GM21367 (cell line): ENCODE results near the gene KCNQ5.

Experiments used
- ATAC-seq: cut with Tn5 transposase; IDR thresholded peaks from one replicate; pipeline ENCODE4 v1.9.1; 2021; ENCODE audit not compliant: unreplicated experiment

Gene KCNQ5

DNA sequence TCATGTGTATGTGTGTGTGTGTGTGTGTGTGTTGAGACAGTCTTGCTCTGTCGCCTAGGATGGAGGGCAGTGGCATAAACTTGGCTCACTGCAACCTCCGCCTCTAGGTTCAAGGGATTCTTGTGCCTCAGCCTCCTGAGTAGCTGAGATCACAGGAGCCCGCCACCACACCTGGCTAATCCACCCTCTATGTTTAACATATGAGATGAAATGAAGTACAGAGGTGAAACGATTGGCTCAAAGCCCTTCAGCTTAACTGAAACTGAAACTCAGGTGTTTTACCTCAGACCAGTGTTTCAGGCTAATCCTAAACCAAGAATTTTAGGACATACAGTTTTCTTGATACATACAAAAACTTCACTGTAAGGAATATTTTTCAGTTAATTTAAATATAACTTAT lies 167.3 kb downstream of the KCNQ5 start:
- no peak for ATAC-seq

DNA sequence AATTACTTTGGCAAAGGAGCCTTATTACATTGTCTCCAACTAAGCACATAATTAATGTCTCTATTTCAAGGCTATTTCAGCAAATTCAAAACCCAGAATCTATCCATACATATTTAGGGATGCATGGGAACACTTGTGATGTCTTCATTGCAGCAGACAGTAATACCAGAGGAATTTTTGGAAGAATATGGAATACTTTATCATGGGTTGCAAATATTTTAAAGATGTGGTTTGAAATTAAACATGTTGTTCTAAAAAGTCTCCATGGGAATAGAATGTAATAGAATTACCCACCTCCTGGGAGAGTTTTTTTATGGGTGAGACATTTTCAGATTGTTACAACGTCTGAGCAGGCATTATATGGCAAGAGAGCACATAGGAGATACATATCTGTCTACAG lies 170.8 kb downstream of the KCNQ5 start:
- ATAC-seq, result no peak

DNA sequence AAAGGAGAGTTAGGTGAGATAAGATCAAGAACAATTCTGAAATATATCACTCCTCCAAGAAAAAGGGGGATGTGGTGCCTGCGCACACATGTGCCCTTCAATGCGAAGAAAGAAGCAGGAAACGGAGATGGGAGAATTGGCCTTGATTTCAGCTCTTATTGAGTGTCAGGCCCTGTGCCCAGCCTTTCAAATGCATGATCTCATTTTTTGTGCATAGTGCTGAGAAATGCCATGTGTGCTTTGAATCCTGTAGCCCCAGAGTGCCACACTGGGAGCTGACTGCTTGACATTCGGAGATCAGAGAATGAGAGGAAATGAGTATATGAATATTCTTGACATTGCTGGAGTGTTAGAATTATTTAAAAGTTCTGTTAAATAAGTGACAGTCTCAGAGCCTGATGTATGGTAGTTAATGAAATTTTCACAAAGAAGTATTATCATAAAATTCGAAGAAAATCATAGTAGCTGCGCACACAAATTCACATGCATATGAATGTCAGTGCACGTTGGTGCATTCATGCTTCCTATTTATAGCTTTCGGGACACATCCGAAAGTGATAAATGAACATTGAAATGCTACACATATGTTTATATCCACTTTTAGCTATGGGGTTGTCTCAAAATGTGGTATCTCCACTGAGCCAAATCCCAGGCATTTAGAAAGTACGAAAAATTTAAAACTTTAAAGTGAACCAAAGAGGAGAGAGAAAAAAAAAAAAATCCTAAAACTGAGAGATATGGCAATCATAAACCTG lies 172.0 kb downstream of the KCNQ5 start:
- no peak for ATAC-seq

DNA sequence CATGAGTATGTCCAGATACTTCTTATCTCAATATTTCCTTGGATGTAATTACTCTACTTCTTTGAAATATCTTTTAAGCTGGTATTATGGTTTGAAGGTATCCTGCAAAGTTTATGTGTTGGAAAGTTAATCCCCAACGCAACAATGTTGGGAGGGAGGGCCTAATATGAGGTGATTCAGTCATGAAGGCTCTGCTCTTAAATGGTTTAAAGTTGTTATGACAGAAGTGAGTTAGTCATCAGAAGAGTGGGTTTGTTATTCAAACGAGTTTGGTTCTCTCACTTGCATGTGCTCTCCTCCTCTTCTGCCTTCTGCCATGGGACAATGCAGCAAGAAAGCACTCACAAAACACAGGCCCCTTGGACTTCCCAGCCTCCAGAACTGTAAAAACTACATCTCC lies 176.3 kb downstream of the KCNQ5 start:
- ATAC-seq, result no peak

DNA sequence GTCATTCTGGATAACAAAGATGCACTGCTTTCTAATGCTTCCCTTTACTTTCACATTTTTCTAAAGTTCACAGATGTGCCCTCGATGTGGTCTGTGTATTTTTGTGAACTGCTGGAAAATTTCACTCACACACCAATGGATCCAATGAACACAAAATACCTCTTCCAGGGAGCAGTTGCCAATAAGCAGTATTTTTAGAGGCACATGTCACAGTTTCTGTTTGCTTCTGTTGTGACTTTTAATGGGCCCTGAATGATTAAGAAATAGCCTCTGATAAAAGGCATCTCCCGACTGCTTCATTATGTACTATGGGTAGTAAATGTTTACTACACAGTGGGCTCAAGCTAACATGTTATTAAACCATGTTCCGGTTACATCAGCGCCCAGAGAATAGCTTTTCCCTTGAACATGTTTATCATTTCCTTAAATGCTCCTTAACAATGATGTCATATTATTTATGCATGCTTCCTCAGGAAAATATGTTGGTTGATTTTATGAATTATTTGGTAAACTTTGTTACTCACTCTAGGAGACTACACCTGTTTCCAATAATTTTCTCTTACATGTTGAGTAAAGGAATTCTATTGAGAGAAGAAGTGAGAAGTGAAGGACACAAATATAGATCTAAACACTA lies 188.0 kb downstream of the KCNQ5 start:
- ATAC-seq, result no peak

DNA sequence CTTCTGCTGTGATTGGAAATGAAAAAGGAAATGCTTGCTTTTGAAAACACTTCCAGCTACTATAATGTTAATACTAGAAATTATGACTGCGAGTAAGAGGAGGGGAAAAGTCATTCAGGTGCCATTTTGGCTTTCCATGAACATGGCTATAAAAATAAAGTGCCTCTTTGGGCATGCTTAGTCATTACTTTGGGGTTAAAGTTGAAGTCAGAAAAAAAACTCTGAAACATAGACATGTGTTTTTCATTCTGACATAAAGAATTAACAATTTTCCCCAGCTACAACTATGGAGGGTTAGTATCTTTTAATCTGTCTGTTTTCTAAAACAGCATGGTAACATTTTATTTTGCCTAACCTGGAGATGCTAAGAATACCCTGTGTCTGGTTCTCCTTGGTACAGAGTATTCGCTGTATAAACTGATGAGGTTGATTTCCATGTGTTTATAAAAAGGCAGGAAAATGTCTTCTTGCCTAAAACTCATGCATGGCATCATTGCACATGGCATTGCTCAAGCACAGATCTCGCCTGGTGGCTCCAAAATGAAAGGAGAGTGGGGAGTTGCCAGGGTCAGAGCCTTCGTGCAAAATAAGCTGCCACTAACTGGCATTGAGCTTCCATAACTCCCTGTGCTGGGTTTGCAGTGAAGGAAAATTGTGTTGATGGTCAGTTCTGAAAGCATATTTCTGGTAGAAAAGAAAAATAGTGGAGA lies 188.9 kb downstream of the KCNQ5 start:
- no peak for ATAC-seq

DNA sequence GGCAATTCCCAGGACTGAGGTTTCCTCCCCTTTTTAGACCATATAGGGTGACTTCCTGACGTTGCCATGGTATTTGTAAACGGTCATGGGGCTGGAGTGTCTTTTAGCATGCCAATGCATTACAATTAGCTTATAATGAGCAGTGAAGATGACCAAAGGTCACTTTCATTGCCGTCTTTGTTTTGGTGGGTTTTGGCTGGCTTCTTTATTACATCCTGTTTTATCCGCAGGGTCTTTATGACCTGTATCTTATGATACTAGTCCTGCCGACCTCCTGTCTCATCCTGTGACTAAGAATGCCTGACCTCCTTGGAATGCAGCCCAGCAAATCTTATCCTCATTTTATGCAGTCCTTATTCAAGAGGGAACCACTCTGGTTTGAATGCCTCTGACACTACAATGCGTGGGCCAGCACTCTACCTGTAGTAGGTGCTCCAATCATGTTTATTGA lies 190.1 kb downstream of the KCNQ5 start:
- ATAC-seq, result no peak

DNA sequence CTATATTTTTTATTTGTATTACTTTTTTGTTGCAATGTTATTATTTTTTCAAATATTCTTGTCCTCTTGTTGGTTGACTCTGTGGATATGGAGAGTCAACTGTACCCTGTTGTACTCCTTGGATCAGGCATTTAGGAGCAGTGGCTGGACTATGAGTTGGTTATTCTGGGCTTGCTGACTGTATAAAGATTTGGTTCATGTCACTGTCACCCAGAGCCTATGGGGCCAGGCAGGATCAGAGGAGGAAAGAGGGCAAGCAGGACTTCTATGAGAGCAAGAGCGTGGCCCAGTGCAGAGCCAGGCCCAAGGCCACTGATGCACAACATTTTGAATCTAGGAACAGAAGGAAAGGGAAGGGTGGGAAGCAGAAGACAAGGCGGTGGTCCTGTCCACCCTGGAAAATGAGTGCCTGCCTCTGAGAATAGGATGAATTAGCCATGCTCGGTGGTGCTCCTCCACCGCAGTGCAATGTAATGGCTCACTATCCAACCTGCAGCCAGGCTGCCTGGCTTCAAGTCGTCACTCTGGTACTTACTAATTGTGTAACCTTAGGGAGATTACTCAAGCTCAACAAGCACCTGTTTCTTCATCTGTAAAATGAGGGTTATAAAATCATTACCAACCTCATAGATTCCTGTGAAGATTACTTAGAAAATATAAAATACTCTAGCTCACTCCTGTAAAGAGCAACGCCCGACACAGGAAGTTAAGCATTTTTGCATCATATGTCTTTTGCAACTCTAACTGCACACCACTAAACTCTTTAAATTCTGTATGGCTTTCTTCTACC lies 192.1 kb downstream of the KCNQ5 start:
- ATAC-seq, result no peak

DNA sequence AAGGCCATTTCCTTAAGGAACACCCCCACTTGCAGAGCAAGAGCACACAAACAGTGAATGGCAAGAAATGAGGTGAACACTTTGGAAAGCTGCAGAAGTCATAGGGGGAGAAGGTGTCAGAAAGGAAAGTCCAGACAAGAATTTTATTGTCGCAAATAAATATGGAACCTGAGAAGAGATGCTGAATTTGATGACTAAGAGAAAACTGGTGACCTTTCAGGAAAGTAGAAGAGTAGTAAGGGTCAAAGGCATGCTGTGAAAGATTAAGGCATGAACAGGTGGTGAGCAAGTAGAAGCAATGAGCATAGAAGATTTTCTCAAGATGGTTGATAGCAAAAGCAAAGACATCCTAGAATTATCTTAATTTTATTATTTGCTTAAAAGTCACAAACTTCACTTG lies 194.2 kb downstream of the KCNQ5 start:
- ATAC-seq, result no peak

DNA sequence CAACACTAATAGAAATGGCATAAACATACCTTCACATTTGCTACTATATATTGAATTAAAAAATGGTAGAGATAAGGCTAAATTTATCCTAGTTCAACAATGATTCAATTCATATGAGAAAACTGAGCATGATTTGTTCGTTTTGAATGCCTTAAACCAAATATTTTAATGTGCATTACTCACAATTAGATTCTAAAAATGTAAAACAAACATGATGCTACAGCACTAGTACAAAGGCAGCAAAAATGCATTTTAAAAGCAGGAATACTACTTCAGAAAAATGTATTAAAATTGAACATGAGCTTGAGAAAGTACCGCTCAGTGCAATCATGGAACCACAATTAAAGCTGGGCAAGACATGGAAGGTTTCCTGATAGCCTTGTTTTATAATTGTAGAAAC lies 195.3 kb downstream of the KCNQ5 start:
- ATAC-seq, result no peak

DNA sequence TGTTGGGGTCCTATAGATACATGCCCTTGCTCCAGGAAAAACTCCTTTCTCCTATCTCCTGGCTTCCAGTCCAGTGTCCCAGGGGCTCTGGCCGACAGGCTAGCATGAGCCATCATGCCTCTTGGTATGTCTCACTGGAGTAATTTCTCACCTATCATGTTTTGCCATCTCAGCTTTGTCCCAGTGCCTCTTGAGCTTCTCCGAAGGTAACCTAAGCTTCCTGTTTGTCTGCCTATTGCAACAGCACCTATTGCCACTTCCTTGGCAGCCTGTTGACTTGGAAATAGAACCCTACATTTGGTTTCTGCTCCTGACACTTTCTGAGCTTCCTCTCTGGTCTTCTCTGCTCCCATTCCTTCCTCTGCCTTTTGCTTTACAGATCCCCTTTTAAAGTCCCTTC lies 197.7 kb downstream of the KCNQ5 start:
- no peak for ATAC-seq

DNA sequence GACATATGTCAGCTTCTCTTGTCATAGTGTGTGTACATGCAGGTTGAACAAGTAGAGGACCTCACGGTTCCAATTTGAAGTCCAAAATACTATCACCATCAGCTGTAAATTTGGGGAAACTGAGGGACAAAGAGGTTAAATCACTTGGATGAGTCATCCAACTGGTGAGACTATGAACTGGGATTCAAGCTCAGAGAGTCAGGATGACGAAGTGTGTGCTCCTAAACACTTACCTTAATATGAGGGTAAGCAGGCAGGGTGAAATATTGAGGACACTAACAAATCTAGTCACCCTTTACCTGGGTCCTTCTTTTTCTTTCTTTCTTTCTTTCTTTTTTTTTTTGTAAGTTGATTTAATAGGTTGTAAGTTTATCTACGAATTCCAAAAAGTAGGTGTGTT lies 198.3 kb downstream of the KCNQ5 start:
- no peak for ATAC-seq

DNA sequence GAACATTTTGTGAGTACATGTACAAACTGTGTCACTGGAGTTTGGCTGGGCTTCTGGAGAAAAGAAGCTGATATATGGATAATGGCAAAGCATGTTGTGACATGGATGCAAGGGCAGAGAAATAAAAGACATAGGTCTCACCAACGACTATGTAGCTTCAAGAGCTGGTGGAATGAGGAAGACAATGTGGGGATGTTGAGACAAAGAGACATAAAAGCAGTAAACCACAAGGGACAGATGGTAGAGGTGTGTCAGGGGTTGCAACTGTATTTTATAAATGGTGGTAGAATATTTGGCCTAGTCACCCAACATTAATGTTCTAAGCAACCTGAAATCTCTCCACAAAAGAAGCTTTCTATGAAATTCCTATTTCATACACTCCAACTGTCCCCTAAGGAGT lies 199.0 kb downstream of the KCNQ5 start:
- no peak for ATAC-seq

DNA sequence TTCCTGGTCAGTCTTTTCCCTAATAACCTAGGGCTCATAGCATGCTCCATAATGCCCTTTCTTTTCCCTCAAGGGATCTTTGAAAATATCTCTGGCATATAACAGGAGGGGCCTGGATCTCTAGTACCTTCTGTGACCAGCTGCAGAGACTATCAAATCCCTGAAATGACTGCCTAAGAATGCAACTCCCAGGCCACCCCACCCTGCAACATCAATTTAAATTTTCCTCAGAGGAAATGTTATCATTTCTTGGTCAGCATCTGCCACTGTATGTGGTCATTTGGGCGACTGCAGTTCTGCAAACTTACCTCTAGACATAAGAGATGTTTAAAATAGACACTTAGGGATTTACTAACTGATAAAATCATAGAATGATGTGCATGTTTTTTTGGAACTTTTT lies 200.2 kb downstream of the KCNQ5 start:
- ATAC-seq, result no peak

DNA sequence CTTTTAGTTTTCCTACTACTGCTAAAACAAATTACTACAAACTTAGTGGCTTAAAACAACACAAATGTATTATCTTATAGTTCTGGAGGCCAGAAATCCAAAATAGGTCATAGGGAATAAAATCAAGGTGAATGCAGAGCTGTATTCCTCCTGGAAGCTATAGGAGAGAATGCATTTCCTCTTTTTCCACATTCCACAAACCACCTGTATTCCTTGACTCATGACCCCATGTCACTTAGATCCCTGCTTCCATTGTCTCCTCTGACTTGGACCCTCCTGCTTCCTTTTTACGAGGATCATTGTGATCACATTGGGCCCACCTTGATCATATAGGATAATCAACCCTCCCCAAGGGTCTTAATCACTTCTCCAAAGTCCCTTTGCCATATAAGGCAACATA lies 200.8 kb downstream of the KCNQ5 start:
- no peak for ATAC-seq

DNA sequence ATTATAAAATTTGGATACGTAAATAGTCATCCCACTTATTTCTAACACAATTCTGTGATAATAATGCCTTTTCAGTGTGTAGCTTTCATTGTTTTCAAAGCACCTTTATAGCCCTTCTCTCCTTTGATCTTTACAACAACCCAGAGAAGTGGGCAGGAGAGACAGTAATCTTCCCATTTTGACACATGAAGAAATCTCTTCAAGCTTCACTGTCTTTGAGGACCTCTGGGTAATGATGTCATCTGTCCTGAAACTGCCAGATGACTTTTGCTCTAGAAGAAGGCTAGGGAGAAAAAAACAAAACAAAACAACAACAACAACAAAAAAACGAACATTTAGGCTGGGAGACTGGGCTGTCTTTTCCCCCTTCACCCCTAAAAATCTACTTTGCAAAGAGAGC lies 203.0 kb downstream of the KCNQ5 start:
- ATAC-seq, result peak; percentile 68

DNA sequence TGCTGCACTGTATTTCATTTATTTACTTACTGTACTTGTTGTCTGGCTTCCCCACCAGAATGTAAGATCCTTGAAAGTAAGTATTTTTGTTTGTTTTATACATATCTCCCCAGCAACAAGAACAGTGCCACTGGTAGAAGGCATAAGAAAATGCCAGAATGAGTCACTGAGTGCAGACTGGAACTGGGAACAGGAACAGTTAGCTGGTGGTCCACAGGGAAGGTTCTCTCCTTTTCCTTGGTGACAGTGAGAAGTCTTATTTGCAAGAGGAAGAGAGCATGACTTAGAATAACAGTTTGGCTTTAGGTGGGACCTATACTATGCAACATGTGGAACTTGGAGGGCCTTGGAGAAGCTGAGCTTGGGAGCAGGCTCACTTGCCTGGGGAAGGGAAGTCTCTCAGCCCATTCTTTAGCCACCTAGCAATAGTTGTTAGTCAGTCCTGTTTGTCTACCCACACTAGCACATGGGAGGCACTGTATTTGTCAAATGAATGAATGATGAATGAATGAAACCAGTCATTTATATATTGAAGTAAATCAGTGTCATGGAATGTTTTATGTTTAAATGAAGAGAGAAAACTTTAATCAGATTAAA lies 203.5 kb downstream of the KCNQ5 start:
- peak; percentile 36 for ATAC-seq

DNA sequence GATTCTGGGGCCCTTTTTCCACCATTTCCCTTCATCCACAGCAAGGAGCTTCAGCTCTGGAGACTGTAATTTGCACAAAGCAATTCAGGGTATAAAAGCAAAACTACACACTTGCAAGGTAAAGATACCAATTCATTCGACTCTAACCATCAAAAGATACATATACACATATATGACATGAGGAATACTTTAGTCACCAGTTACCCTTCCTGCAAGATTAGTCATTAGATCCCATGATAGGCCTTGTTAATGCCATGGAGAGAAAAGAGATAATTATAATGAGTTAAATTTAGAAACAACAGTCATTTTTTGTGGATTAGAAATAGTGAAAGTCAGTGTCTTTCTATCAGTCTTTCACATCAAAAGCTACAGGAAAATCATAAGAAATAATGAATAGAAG lies 204.2 kb downstream of the KCNQ5 start:
- no peak for ATAC-seq

DNA sequence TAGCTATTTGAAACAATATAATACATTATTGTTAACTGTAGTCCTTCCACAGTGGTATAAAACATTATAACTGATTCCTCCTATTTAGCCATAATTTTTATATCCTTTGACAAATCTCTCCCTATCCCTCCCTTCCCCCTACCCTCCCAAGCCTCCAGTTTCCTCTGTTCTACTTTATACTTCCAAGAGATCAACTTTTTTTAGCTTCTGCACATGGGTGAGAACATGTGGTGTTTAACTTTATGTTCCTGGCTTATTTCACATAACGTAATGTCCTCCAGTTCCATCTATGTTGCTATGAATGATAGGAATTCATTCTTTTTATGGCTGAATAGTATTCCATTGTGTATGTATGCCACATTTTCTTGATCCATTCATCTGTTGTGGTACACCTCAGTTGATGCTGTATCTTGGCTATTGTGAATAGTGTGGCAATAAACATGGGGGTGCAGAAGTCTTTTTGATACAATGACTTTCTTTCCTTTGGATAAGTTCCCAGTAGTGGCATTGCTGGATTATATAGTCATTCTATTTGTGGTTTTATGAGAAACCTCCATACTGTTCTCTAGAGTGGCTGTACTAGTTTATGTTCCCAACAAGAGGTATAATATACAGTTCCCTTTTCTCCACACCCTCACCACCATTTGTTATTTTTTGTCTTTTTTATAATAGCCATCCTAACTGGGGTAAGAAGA lies 205.0 kb downstream of the KCNQ5 start:
- ATAC-seq, result no peak

DNA sequence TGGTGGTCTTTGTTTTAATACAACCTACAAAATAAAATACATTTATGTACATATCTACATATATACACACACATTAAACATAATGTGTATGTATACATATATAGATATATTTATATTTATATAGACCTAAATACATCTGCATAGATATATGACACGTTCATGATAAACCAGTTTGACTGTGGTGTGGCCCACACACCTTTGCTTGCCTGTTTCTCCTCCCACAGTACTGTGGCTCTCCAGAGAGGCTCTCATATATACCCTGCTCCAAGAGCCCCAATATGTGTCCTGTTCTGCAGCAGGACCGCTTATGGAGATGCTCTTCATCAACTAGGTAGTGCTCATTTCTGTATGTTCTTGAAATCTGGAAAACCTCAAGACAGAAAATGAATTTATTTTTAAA lies 207.0 kb downstream of the KCNQ5 start:
- ATAC-seq, result no peak
